SH-SY5Y (cell line): ENCODE results near the gene MYO6.

ENCODE experiments used
- GATA2 ChIP-seq: IDR thresholded peaks from 2 replicates; pipeline ENCODE4 v1.6.1; 2011; ENCODE audit warnings: mild to moderate bottlenecking, low read depth, low read length
- GATA3 ChIP-seq: IDR thresholded peaks from 2 replicates; pipeline ENCODE4 v1.6.1; 2011; ENCODE audit warnings: low read depth, mild to moderate bottlenecking, low read length, moderate library complexity

GRCh38 chr6:75937846-75938245, 188.8 kb downstream of the MYO6 start:
- TF ChIP-seq GATA2 = no peak
- no peak for TF ChIP-seq GATA3
